B cell (primary cell): ENCODE results near the gene NTN5. TPM values are rescaled to one million over a fixed set of nuclear protein-coding genes. Genes with fewer than 3 reads are reported as not detected.
A peak's percentile ranks its signal among the peaks of the same experiment; 100 is the strongest.

Source experiments
- ATAC-seq: fragments of 200-7000 bp; cut with Tn5 transposase; one replicate; pipeline ENCODE4 v1.10.0; 2021; ENCODE audit warnings: low read depth, mild to moderate bottlenecking, moderate number of reproducible peaks, moderate library complexity
- CTCF ChIA-PET: fragments of 350-600 bp; sonication (Branson Sonifier 250); formaldehyde crosslinking; loops from one replicate; lab custom pipeline; 2021; ENCODE audit warnings: antibody characterized with exemption, inconsistent platforms; lab: Charles Lee
- POLR2A ChIA-PET: fragments of 350-600 bp; sonication (Branson Sonifier 250); formaldehyde crosslinking; loops from one replicate; lab custom pipeline; 2021; ENCODE audit warnings: antibody characterized with exemption; lab: Charles Lee
- DNase-seq: peaks from one replicate; pipeline ENCODE4 v3.0.0; 2013
- H2AFZ ChIP-seq: 2 replicates; pipeline ENCODE4 v1.6.1; 2012; ENCODE audit warnings: mild to moderate bottlenecking, low read depth, low read length; ENCODE audit not compliant: insufficient read depth, poor library complexity, severe bottlenecking
- H3K27ac ChIP-seq, 2 donors: 1 replicate in 1 of 2; 2 replicates in 1 of 2; pipeline ENCODE4 v1.5.1; 2012 to 2013; ENCODE audit warnings: low read length in 2 of 2, mild to moderate bottlenecking in 2 of 2, moderate library complexity in 1 of 2
- H3K27me3 ChIP-seq, 4 experiments: fragments of 200-600 bp in 1 of 4; sonication (generic) in 1 of 4; replicated peaks in 1 of 4; 1 replicate in 2 of 4; 2 replicates in 2 of 4; pipeline versions ENCODE4 v1.6.1 to v1.7.0; 2013 to 2016; ENCODE audit warnings: low read length in 3 of 4, mild to moderate bottlenecking in 2 of 4, mixed read lengths in 1 of 4, moderate library complexity in 1 of 4; ENCODE audit not compliant: insufficient read depth in 4 of 4, control insufficient read depth in 3 of 4; ENCODE audit errors: control extremely low read depth in 1 of 4
- H3K36me3 ChIP-seq, 2 experiments: replicated peaks in 1 of 2; 1 replicate in 1 of 2; 2 replicates in 1 of 2; pipeline versions ENCODE4 v1.6.1 to v1.7.1; 2013; ENCODE audit warnings: low read length in 1 of 2; ENCODE audit not compliant: insufficient read depth in 2 of 2, control insufficient read depth in 1 of 2; ENCODE audit errors: control extremely low read depth in 1 of 2, extremely low read depth in 1 of 2
- H3K4me1 ChIP-seq, 2 donors: fragments of 200-600 bp in 1 of 2; sonication (generic) in 1 of 2; 1 replicate in 1 of 2; 2 replicates in 1 of 2; pipeline versions ENCODE4 v1.5.1 to v1.6.1; 2013 to 2017; ENCODE audit warnings: low read length in 2 of 2; ENCODE audit not compliant: control insufficient read depth in 2 of 2, insufficient read depth in 2 of 2
- H3K4me2 ChIP-seq: replicated peaks from 2 replicates; pipeline ENCODE3; 2012; ENCODE audit warnings: mild to moderate bottlenecking, low read depth, low read length; ENCODE audit not compliant: poor library complexity, severe bottlenecking
- H3K4me3 ChIP-seq, 5 experiments: fragments of 200-600 bp in 1 of 5; sonication (generic) in 1 of 5; 1 replicate in 3 of 5; 2 replicates in 2 of 5; pipeline versions ENCODE4 v1.5.1 to v1.7.0; 2011 to 2016; ENCODE audit warnings: low read length in 4 of 5, mild to moderate bottlenecking in 4 of 5, low read depth in 2 of 5, control low read depth in 1 of 5, moderate library complexity in 1 of 5; ENCODE audit not compliant: insufficient read depth in 1 of 5; ENCODE audit errors: control extremely low read depth in 1 of 5, extremely low read depth in 1 of 5
- H3K79me2 ChIP-seq: fragments of 200-600 bp; sonication (generic); one replicate; pipeline ENCODE4 v1.6.0; 2016; ENCODE audit warnings: low read length; ENCODE audit not compliant: control insufficient read depth, insufficient read depth
- H3K9ac ChIP-seq: fragments of 200-600 bp; sonication (generic); 2 replicates; pipeline ENCODE4 v1.6.1; 2017; ENCODE audit warnings: mild to moderate bottlenecking, low read length, moderate library complexity
- H3K9me3 ChIP-seq, 3 donors: one replicate each; pipeline versions ENCODE4 v1.6.1 to v1.7.1; 2013; ENCODE audit warnings: low read length in 2 of 3; ENCODE audit not compliant: control insufficient read depth in 2 of 3, insufficient read depth in 1 of 3; ENCODE audit errors: control extremely low read depth in 1 of 3
- H4K20me1 ChIP-seq: 2 replicates; pipeline ENCODE4 v1.6.0; 2012; ENCODE audit warnings: mild to moderate bottlenecking, low read length; ENCODE audit not compliant: insufficient read depth, control insufficient read depth, poor library complexity, severe bottlenecking
- H3K27ac Mint-ChIP-seq: one replicate; pipeline ENCODE4 v1.8.0; 2021; ENCODE audit warnings: mixed read lengths
- H3K27me3 Mint-ChIP-seq: one replicate; pipeline ENCODE4 v1.8.0; 2021; ENCODE audit warnings: mixed read lengths
- H3K4me1 Mint-ChIP-seq: one replicate; pipeline ENCODE4 v1.8.0; 2021; ENCODE audit warnings: mixed read lengths
- H3K4me3 Mint-ChIP-seq: one replicate; pipeline ENCODE4 v1.8.0; 2021; ENCODE audit warnings: mixed read lengths
- H3K9me3 Mint-ChIP-seq: one replicate; pipeline ENCODE4 v1.8.0; 2022; ENCODE audit warnings: mixed read lengths; ENCODE audit not compliant: insufficient read depth
- EZH2 ChIP-seq: IDR thresholded peaks from 2 replicates; pipeline ENCODE4 v1.6.1; 2012; ENCODE audit warnings: borderline replicate concordance, low read depth, mild to moderate bottlenecking, moderate library complexity, low read length; ENCODE audit not compliant: insufficient read depth, poor library complexity, severe bottlenecking
- WGBS: methylation state at CpG from one replicate; pipeline ENCODE4 v1.1.5; 2013; ENCODE audit warnings: missing lambda C conversion rate; ENCODE audit not compliant: insufficient coverage; 5-methylcytosine and 5-hydroxymethylcytosine counted together
- intact Hi-C: fragments of 100-400 bp; cut with micrococcal nuclease; formaldehyde crosslinking; loops from one replicate; pipeline ENCODE4 v1.10.0; 2022
- polyA plus RNA-seq: library from polyadenylated mRNA; depleted of rRNA; stranded (reverse); fragments of >200 nt; gene quantifications from 2 replicates; pipeline ENCODE4 v1.2.3, GENCODE V29; 2012
- total RNA-seq, 2 donors: library from RNA; stranded (reverse); fragments of 120-200 nt in 1 of 2; gene quantifications; 1 replicate in 1 of 2; 2 replicates in 1 of 2; pipeline versions ENCODE4 v1.2.3 to v1.2.4, GENCODE V29; 2013 to 2022
- TF ChIP-seq, protein P1 (sequence below): fragments of 200-600 bp; IDR thresholded peaks from one replicate; pipeline ENCODE4 v1.8.0; 2022; ENCODE audit warnings: antibody characterized with exemption, mild to moderate bottlenecking

NTN5 gene
- total and polyA plus RNA-seq, 2 donors (not counting 1 experiment from before 2014, with no cell fraction given), result 1.2 to 1.8 TPM

- POLR2A ChIA-PET, result interaction anchor here (0.6 to 3.4 kb wide), 6 partner anchors 10 to 1518 kb away, joined by 4 to 17 read pairs (median 11); partner anchors contain the start of genes CA11, RPL18 and SPHK2
- Histone ChIP-seq H3K9me3 (peaks cover 0 to 14% (median 0%) of the 10 kb centered on the region in 3 donors), H3K4me2 (peak overlapping the region; percentile 99), H3K4me1 (peaks cover 29 to 33% of the 10 kb centered on the region in 2 donors), H3K27ac (peak overlapping the region; percentile 34 to 69), H4K20me1 (peaks cover 70% of the 10 kb centered on the region), H3K9ac (peak overlapping the region; percentile 82), H2AFZ (peak overlapping the region; percentile 27), H3K4me3 (peak overlapping the region in 4 of 5 experiments; percentile 16 to 98 (median 44)), H3K27me3 (no peaks in the 10 kb centered on the region), H3K36me3 (peaks cover 0 to 48% of the 10 kb centered on the region in 2 experiments), H3K79me2 (peaks cover 26% of the 10 kb centered on the region)
- H3K4me3 Mint-ChIP-seq, result peak overlapping the region; percentile 83
- H3K9me3 Mint-ChIP-seq, result peaks cover 4% of the 10 kb centered on the region
- 65% methylated on average over 5 of the region's 7 CpGs for WGBS
- no peaks in the 10 kb centered on the region for H3K27me3 Mint-ChIP-seq
- TF ChIP-seq, protein P1, sequence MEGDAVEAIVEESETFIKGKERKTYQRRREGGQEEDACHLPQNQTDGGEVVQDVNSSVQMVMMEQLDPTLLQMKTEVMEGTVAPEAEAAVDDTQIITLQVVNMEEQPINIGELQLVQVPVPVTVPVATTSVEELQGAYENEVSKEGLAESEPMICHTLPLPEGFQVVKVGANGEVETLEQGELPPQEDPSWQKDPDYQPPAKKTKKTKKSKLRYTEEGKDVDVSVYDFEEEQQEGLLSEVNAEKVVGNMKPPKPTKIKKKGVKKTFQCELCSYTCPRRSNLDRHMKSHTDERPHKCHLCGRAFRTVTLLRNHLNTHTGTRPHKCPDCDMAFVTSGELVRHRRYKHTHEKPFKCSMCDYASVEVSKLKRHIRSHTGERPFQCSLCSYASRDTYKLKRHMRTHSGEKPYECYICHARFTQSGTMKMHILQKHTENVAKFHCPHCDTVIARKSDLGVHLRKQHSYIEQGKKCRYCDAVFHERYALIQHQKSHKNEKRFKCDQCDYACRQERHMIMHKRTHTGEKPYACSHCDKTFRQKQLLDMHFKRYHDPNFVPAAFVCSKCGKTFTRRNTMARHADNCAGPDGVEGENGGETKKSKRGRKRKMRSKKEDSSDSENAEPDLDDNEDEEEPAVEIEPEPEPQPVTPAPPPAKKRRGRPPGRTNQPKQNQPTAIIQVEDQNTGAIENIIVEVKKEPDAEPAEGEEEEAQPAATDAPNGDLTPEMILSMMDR, result no peak
- no peak for TF ChIP-seq EZH2
- intact Hi-C loops, result loop anchor here (10.0 kb wide), 2 partner anchors 481 to 841 kb away; partner anchors contain the start of genes C19orf73, FLT3LG, LIN7B and PPFIA3
- peaks cover 42% of the 10 kb centered on the region for H3K4me1 Mint-ChIP-seq
- CTCF ChIA-PET, result interaction anchor here (0.6 to 1.9 kb wide), 10 partner anchors 10 to 367 kb away, joined by 3 to 15 read pairs (median 4); partner anchors contain the start of genes CA11, RPL18 and SPHK2
- ATAC-seq (no peak), DNase-seq (no peak)
- peak overlapping the region; percentile 92 for H3K27ac Mint-ChIP-seq
Observed at GRCh38 chr19:48634036-48634342, 38.8 kb downstream of the NTN5 start.
